ENCODE data around the gene ANTKMT.
"Not testable (repeated sequence)": the region's sequence is repeated elsewhere in the genome, so short reads cannot be mapped to it uniquely, and the experiment has no call there.

ANTKMT gene

DNA sequence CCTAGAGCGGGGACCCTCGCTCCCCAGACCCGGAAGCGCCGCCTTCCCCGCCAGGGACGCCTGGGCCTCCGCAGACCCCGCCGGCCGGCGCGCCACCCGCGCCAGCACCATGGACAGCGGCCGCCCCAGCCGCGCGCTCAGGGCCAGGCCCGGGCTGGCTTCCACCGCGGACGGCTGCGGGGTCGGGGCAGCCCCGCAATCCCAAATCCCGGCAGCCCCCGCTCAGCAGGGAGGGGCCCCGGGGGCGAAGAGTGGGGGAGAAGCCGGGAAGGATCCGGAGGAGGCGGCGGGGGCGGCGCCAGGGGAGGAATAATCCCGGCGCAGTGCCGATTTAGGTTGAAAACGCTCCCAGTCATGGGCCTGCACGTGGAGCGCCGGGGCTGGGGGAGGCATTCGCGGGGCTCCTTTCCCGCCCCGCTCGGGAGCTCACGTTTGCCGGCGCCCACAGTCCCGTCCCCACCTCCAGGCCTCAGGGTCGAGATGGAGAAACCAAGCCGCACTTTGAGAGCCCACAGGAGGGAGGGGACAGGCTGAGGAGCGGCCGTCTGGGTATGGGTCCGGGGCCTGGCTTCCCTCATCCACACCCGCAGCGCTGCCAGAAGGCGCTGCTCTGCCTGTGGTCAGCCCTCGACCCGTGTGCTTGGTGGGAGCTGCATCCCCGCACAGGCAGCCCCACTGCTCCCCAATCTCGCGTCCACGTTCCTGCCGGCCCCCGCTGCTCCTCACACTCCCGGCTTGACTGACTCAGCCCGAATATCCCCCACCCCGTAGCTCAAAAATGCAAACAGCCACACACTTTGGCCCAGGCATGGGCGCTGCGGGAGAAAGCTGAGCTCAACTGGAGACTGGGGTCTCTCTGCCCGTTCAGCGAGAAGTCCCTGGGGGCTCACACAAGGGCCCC is 20.0 kb upstream of the ANTKMT start:
- DNase-seq (ENCODE audit: low read depth in 2 of 2), result no peak

DNA sequence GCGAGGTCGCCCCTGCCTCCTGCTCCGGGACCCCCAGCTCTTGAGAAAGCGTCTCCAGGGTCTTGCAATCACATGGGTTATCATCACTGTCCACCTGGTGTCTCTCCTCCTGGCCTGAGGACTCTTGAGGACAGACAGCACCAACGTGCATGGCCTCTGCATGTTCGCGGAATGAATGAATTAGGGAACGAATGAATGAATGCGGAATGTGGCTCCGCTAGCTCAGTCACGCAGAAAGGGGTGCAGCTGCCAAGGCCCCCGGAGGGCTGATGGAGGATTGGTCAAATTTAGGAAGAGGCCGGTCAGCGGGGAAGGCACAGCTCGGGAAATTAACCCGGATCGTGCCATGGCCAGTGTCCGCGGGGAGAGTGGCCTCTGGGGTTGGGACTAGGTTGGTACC is 18.6 kb upstream of the ANTKMT start:
- no peak for DNase-seq (ENCODE audit: low read depth in 2 of 2)

- no peak for DNase-seq (ENCODE audit: low read depth in 2 of 2)
These were observed 17.5 kb upstream of the ANTKMT start for GRCh38 chr16:703406-703805.

GRCh38 chr16:704047-704446 is 16.9 kb upstream of the ANTKMT start:
- DNase-seq (ENCODE audit: low read depth in 2 of 2), result no peak

DNA sequence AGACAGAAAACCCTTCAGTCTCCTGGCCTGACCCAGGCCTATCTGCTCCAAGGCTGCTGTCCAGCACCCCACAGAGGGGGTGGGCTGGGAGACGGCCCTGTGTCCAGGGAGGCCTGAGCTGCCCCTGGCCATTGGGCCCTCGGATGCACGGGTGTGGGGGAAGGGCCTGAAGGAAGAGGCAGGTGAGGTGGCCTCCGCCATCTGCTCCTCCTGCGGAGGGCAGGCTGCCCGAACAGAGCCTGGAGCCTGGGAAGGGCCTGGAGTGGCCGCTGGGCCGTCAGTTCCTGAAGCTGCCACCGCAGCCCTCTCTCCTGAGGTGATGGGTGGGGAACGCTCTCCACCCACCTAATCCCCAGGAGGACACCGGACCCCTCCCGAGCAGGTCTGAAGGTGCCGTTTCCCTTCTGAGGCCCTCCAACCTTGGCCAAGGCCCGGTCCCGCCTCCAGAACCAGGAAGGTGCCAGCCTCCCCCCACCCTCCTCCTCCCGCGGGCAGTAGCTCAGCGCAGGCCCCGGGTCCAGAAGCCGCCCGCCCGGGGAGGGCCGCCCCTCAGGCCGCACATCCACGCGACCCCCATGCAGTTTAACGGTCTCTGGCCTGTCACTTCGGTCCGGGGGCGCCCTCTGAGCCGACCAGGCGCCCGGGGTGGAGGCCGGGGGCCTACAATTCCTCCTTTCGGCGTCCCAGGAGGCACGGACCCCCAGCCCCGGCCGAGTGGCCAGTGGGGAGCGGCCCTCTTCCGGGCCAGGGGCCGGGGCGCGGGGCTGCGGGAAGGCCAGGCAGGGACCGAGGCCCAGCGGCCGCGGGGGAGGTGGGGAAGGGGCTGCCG is 16.2 kb upstream of the ANTKMT start:
- no peak for DNase-seq (ENCODE audit: low read depth in 2 of 2)

GRCh38 chr16:705431-706188 is 15.3 kb upstream of the ANTKMT start, which contains the start of gene FBXL16:
TSS of gene FBXL16 (minus strand) at chr16:705801. CDS start at chr16:697405, 8,396 bp downstream.
- no peak for DNase-seq (ENCODE audit: low read depth in 2 of 2)

GRCh38 chr16:706189-707061 is 14.5 kb upstream of the ANTKMT start:
- no peak for DNase-seq (ENCODE audit: low read depth in 2 of 2)

- DNase-seq (ENCODE audit: low read depth in 2 of 2), result no peak
These were observed 13.8 kb upstream of the ANTKMT start for GRCh38 chr16:707062-707538.

- no peak for DNase-seq (ENCODE audit: low read depth in 2 of 2)
These were observed 12.9 kb upstream of the ANTKMT start for GRCh38 chr16:708019-708418.

- DNase-seq (ENCODE audit: low read depth in 2 of 2), result no peak
These were observed 12.0 kb upstream of the ANTKMT start for GRCh38 chr16:708959-709358.

- no peak for DNase-seq (ENCODE audit: low read depth in 2 of 2)
These were observed 11.1 kb upstream of the ANTKMT start for GRCh38 chr16:709566-710499.

- no peak for DNase-seq (ENCODE audit: low read depth in 2 of 2)
These were observed 10.4 kb upstream of the ANTKMT start for GRCh38 chr16:710500-711075.

DNA sequence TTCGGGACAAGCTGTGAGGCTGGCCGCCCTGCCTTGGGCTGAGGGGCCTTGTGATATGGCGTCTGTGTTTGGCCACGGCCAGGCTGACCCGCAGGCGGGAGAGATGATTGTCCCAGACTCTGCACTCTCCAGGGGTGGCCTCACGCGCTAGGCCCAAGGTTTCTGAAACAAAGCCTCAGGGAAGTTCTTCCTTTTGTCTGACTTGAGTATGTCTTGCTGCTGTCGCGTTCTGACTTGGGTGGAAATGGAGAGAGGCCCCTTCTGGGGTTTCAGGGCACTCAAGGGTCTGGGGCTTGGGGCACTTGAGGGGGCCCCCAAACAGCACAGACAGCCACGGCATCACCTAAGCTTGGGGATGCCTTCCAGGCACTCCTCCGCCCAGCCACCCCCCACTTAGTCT is 9.9 kb upstream of the ANTKMT start:
- DNase-seq (ENCODE audit: low read depth in 2 of 2), result no peak

- peak; percentile 50 to 59 for DNase-seq (ENCODE audit: low read depth in 2 of 2)
These were observed 9.2 kb upstream of the ANTKMT start for GRCh38 chr16:711548-712320.

GRCh38 chr16:712740-713250 is 8.2 kb upstream of the ANTKMT start:
- DNase-seq (ENCODE audit: low read depth in 2 of 2), result not testable (repeated sequence)

DNA sequence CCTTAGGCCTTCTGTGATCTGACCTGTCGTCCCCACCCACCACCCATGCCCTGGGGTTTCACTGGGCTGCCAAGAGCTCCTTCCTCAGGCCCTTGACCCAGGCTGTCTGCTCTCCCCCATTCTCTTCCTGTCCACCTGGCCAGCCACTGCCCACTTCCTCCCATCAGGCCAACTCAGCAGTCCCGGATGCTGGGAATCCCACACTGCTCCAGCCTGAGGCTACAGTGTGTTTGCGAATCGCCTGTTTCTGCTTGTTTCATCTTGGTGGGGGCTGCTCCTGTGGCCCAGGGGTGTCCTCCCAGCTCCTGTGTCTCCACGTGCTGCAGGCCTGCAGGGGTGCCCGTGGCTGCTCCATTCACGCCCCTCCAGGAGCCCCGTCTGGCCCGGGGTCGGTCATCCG is 6.9 kb upstream of the ANTKMT start:
- no peak for DNase-seq (ENCODE audit: low read depth in 2 of 2)

GRCh38 chr16:714558-715476 is 6.1 kb upstream of the ANTKMT start, which contains the start of gene METRN:
TSS of gene METRN (plus strand) at chr16:715118. CDS start at chr16:715290, 172 bp downstream.
- peak; percentile 71 to 78 for DNase-seq (ENCODE audit: low read depth in 2 of 2)

All from activated CD8-positive, alpha-beta memory T cell treated with anti-CD3 and anti-CD28 coated beads for 4 hours (primary cell).